ENCODE measurements around the gene MYPN.
"Not testable (repeated sequence)": the region's sequence is repeated elsewhere in the genome, so short reads cannot be mapped to it uniquely, and the experiment has no call there.

Gene MYPN, protein sequence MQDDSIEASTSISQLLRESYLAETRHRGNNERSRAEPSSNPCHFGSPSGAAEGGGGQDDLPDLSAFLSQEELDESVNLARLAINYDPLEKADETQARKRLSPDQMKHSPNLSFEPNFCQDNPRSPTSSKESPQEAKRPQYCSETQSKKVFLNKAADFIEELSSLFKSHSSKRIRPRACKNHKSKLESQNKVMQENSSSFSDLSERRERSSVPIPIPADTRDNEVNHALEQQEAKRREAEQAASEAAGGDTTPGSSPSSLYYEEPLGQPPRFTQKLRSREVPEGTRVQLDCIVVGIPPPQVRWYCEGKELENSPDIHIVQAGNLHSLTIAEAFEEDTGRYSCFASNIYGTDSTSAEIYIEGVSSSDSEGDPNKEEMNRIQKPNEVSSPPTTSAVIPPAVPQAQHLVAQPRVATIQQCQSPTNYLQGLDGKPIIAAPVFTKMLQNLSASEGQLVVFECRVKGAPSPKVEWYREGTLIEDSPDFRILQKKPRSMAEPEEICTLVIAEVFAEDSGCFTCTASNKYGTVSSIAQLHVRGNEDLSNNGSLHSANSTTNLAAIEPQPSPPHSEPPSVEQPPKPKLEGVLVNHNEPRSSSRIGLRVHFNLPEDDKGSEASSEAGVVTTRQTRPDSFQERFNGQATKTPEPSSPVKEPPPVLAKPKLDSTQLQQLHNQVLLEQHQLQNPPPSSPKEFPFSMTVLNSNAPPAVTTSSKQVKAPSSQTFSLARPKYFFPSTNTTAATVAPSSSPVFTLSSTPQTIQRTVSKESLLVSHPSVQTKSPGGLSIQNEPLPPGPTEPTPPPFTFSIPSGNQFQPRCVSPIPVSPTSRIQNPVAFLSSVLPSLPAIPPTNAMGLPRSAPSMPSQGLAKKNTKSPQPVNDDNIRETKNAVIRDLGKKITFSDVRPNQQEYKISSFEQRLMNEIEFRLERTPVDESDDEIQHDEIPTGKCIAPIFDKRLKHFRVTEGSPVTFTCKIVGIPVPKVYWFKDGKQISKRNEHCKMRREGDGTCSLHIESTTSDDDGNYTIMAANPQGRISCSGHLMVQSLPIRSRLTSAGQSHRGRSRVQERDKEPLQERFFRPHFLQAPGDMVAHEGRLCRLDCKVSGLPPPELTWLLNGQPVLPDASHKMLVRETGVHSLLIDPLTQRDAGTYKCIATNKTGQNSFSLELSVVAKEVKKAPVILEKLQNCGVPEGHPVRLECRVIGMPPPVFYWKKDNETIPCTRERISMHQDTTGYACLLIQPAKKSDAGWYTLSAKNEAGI (N-terminal part only)

GRCh38 chr10:68109331-68109730 is at the start of gene MYPN:
Gene MYPN, plus strand, starts transcription at chr10:68109488. Its CDS starts 11,951 bp downstream, at chr10:68121439.
- no peak for DNase-seq (ENCODE audit: low read depth)

- no peak for DNase-seq (ENCODE audit: low read depth)
Observed at GRCh38 chr10:68067029-68067428, 42.3 kb upstream of the MYPN start.

GRCh38 chr10:68067508-68067907 is 41.8 kb upstream of the MYPN start:
- DNase-seq (ENCODE audit: low read depth) = no peak

GRCh38 chr10:68073631-68074030 is 35.7 kb upstream of the MYPN start:
- no peak for DNase-seq (ENCODE audit: low read depth)

- no peak for DNase-seq (ENCODE audit: low read depth)
Observed at GRCh38 chr10:68074031-68074774, 35.1 kb upstream of the MYPN start.

DNA sequence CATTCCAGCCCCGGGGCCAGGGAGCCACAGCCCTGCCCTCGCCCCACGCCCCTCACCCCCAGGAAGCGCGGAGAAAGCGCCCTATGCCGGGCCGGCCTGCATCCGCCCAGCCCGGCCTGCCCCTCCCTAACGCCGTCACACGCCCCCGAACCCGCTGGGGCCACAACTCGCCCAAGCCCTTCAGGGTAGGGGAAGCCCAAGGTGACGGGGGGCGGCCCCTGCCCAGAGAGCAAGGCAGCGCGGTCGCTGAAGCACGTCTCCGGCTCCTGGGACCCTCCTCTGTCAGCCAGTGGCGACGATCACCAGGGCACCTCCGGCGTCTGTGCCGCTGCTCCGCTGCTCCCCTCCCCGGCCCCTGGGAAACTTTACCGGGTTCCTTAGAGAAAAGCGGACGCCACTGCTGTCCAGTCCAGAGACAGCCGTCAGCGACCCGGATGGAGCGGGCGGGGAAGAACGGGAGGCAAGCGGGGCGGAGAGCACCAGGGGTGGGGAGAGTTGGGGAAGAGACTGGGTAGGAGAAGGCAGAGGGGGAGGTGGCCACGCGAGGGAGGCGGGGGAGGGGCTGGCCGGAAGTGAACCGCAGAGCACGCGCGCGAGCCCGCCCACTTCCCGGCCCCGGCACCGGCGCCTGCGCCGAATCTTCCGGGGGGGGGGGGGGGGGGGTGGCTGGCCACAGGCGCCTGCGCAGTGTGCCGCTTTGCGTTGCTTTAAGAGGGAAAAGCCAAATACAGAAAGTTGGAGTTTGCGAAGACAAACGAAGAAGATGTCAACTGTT is 34.3 kb upstream of the MYPN start, which contains the start of gene HERC4:
HERC4 (minus strand) TSS at position 509 of the 775 bp plus-strand sequence. CDS start 2,175 bp downstream, outside the sequence.
- DNase-seq (ENCODE audit: low read depth) = peak; percentile 89

GRCh38 chr10:68075550-68076004 is 33.7 kb upstream of the MYPN start:
- DNase-seq (ENCODE audit: low read depth) = no peak

GRCh38 chr10:68076081-68076480 is 33.2 kb upstream of the MYPN start:
- DNase-seq (ENCODE audit: low read depth) = not testable (repeated sequence)

DNA sequence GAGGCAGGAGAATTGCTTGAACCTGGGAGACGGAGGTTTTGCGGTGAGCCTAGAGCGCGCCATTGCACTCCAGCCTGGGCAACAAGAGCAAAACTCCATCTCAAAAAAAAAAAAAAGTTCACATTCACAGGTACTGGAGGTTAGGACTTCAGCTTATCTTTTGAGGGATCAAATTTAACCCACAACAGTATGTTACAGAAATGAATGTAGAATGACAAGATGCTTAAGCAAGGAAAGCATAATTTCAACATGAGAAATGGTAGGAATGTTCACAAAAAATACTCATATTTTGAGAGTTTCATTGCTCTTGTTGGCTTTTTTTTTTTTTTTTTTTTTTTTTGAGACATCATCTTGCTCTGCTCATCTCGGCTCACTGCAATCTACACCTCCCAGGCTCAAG is 32.3 kb upstream of the MYPN start:
- DNase-seq (ENCODE audit: low read depth) = no peak

DNA sequence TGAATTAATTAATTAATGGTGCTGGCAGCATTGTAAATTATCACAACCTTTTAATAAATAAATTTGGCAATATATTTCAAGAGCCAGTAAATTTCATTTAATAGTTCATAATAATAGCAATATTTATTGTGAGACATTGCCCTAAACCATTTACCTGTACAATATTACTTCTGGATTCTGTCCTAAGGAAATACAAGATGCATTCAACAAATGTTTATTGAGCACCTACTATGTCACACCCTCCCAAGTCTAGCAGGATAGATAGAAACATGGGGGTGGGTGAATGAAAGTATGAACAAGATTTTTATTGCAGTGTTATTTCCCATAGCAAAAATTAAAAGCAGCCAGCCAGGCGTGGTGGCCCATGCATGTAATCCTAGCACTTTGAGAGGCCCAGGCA is 29.9 kb upstream of the MYPN start:
- no peak for DNase-seq (ENCODE audit: low read depth)

DNA sequence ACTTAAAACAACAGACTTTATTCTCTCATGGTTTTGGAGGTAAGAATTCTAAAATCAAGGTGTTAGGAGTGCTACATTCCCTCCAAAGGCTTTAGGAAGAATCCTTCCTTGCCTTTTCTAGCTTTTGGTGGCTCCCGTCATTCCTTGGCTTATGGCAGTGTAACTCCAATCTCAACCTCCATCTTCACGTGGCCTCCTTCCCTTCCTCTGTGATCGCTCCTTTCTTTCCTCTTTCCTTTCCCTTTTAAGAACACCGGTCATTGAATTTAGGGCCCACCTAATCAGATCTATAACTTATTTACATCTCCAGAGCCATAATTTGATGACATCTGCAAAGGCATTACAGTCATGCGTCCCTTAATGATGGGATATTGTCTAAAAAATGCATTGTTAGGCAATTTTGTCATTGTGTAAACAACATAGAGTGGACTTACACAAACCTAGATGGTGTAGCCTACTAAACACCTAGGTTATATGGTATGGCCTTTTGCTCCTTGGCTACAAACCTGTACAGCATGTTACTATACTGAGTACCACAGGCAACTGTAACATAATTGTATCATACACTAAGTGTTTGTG is 28.3 kb upstream of the MYPN start:
- no peak for DNase-seq (ENCODE audit: low read depth)

- DNase-seq (ENCODE audit: low read depth) = no peak
Observed at GRCh38 chr10:68081916-68082315, 27.4 kb upstream of the MYPN start.

DNA sequence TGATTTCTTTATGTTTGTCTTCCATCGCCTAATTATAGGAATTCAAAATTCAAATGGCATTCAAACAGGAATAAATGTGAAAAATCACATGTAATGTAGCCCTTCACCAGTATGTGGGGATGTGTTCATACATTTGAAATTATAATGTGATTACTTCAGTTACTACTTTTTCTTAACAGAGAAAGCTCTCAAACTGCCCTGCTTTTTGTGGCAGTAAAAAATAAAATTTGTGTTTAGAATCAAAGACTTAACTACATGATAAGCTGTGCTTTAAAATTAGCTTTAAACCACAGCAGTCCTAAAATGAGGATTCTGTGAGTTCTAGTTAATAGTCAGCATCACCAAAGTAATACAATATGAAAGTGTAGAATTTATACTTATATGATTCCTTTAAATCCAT is 26.4 kb upstream of the MYPN start:
- peak; percentile 45 for DNase-seq (ENCODE audit: low read depth)

DNA sequence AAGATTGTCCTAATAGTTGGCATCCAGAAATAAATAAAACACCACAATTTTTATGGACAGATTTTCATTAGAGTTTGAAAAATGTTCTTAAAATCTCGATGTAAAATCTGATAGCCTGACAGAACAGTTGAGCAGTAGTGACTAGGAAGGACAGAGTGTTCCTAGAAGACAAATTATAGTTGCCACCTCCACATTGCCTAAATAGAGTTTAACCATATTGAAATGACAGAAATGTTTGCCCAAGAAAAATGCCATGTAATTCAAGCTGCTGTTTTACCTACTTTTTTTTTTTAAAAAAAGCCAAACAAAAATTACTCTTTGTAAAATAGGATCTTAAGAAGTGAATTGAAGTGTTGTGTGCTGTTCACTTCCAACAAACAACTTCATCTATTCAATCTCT is 25.3 kb upstream of the MYPN start:
- no peak for DNase-seq (ENCODE audit: low read depth)

DNA sequence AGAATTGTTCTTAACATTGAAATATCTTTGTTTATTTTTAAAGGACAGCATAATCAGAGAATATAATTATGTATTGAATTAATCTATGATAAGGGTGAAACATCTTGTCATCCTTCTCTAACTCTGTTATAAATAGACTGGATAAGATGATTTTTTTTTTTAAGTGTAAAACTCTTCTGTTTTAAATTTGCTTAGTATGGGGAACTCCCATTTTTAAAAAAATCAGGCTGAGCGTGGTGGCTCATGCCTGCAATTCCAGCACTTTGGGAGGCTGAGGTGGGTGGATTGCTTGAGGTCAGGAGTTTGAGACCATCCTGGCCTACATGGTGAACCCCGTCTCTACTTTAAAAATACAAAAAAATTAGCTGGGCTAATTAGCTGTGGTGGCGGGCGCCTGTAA is 24.8 kb upstream of the MYPN start:
- no peak for DNase-seq (ENCODE audit: low read depth)

DNA sequence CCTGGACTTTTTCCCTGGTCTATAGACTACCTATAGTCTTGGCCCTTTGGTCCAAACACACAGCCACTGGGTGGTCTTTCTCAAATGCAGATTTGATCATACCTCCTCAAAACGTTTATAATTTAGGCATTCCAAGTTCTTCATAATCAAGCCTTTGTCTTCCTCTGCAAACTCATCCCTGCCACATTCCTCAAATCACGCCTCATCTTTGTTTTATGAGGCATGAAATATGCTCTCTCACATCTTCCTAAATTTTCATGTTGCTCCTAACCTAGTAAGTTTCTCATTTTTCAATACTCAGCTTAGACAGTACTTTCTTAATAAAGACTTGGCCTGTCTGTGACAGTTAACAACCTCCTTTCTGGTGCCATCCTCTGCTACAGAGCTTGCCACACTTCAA is 23.3 kb upstream of the MYPN start:
- DNase-seq (ENCODE audit: low read depth) = no peak

GRCh38 chr10:68086910-68087684 is 22.2 kb upstream of the MYPN start:
- no peak for DNase-seq (ENCODE audit: low read depth)

GRCh38 chr10:68087685-68088401 is 21.4 kb upstream of the MYPN start:
- DNase-seq (ENCODE audit: low read depth) = no peak

DNA sequence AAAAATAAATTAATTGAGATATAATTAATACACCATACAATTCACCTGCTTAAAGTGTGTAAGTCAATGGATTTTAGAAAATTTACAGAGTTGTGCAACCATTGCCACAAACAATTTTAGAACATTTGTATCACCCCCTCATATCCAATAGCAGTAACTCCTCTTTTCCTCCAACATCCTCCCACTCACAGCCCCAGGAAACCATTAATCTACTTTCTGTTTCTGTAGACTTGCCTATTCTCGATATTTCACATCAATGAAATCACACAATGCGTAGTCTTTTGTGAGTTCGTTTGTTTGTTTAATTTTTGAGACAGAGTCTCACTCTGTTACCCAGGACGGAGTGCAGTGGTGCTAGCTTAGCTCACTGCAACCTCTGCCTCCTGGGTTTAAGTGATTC is 20.5 kb upstream of the MYPN start:
- DNase-seq (ENCODE audit: low read depth) = no peak
